ENCODE measurements around the gene GOLGA8N. TPM values are rescaled to one million over a fixed set of nuclear protein-coding genes. Genes with fewer than 3 reads are reported as not detected.
"Not testable (repeated sequence)": the region's sequence is repeated elsewhere in the genome, so short reads cannot be mapped to it uniquely, and the experiment has no call there.

GOLGA8N gene
- total RNA-seq: 7.5 and 9.6 TPM in 2 replicates
- total RNA-seq (2013): 6.9 TPM
- polyA plus RNA-seq: 3.7 and 4.4 TPM in 2 replicates
- 1.6 and 7.7 TPM in 2 replicates for polyA minus RNA-seq

DNA sequence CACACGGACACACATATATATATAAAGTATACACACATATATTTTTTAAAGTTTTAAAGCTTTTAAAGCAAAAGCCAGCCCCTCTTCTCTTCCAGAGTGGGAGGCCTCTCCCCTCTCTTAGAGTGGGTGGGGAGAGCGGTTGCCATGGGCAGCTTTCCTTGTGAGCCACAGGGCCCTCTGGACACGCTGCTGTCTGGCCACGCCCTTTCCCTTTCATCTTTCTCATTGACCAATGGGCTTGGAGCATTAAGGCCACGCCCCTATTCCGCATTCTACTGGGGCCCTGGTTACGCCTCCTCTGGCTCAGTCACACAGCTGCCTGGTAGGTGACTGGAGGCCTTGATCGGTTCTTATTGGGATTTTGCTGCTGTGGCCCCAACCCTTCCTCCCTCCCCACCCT lies at the start of gene GOLGA8N:
Gene GOLGA8N (plus strand): TSS at position 306 of the 400 bp plus-strand sequence.
- H3K79me2 ChIP-seq (ENCODE audit: control insufficient read depth, insufficient read depth, low read length); H2AFZ ChIP-seq (ENCODE audit: insufficient read depth, low read depth, low read length, poor library complexity, severe bottlenecking); H3K4me1 ChIP-seq (ENCODE audit: control insufficient read depth in 2 of 2, insufficient read depth in 2 of 2, low read length in 2 of 2); POLR2A ChIA-PET; H3K4me1 Mint-ChIP-seq; DNase-seq; H3K27ac Mint-ChIP-seq; H3K27me3 Mint-ChIP-seq; H3K36me3 ChIP-seq (replicated peaks in 1 of 2; ENCODE audit: control extremely low read depth in 1 of 2, control insufficient read depth in 1 of 2, extremely low read depth in 1 of 2, insufficient read depth in 2 of 2, low read length in 1 of 2); H3K27ac ChIP-seq (ENCODE audit: low read length in 2 of 2); H3K9me3 Mint-ChIP-seq (ENCODE audit: insufficient read depth); H4K20me1 ChIP-seq (ENCODE audit: control insufficient read depth, insufficient read depth, low read length, poor library complexity, severe bottlenecking); H3K9ac ChIP-seq (ENCODE audit: low read length); CTCF ChIA-PET; H3K4me3 ChIP-seq (ENCODE audit: control extremely low read depth in 1 of 5, extremely low read depth in 1 of 5, insufficient read depth in 1 of 5, low read depth in 2 of 5, low read length in 4 of 5); ATAC-seq (ENCODE audit: low read depth); H3K9me3 ChIP-seq (ENCODE audit: control extremely low read depth in 1 of 3, control insufficient read depth in 2 of 3, insufficient read depth in 1 of 3, low read length in 2 of 3); H3K4me2 ChIP-seq (replicated peaks; ENCODE audit: low read depth, low read length, poor library complexity, severe bottlenecking); H3K4me3 Mint-ChIP-seq; H3K27me3 ChIP-seq (replicated peaks in 1 of 4; ENCODE audit: control extremely low read depth in 1 of 4, control insufficient read depth in 3 of 4, insufficient read depth in 4 of 4, low read length in 3 of 4); intact Hi-C loops (cut with micrococcal nuclease): not testable (repeated sequence)
- WGBS (ENCODE audit: insufficient coverage): no CpG with 5 or more reads among the region's 8 CpGs

GRCh38 chr15:32543456-32543855 lies 49.8 kb upstream of the GOLGA8N start:
- WGBS (ENCODE audit: insufficient coverage): no CpG with 5 or more reads among the region's 1 CpG
- H3K27ac Mint-ChIP-seq, H3K4me1 Mint-ChIP-seq: not testable (repeated sequence)

DNA sequence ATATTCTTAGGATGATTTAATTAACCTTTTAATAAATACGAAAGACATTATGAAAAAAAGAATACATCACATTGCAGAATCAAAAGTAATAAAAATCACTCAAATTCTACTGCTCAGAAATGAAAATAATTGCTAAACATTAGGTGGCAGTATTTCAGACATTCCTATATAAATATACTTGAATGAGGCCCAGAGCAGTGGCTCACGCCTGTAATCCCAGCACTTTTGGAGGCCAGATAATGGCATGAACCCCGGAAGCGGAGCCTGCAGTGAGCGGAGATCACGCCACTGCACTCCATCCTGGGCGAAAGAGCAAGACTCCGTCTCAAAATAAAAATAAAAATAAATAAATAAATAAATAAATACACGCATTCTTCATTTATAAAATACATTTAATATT lies 48.1 kb upstream of the GOLGA8N start:
- no CpG with 5 or more reads among the region's 9 CpGs for WGBS (ENCODE audit: insufficient coverage)
- H3K27me3 ChIP-seq (replicated peaks in 1 of 4; ENCODE audit: control extremely low read depth in 1 of 4, control insufficient read depth in 3 of 4, insufficient read depth in 4 of 4, low read length in 3 of 4); H3K4me3 Mint-ChIP-seq; H3K27ac Mint-ChIP-seq; DNase-seq; H3K27me3 Mint-ChIP-seq; H3K4me1 Mint-ChIP-seq; H3K4me1 ChIP-seq (ENCODE audit: control insufficient read depth in 2 of 2, insufficient read depth in 2 of 2, low read length in 2 of 2); H3K9me3 Mint-ChIP-seq (ENCODE audit: insufficient read depth); H4K20me1 ChIP-seq (ENCODE audit: control insufficient read depth, insufficient read depth, low read length, poor library complexity, severe bottlenecking); intact Hi-C loops (cut with micrococcal nuclease); ATAC-seq (ENCODE audit: low read depth); POLR2A ChIA-PET; H3K79me2 ChIP-seq (ENCODE audit: control insufficient read depth, insufficient read depth, low read length); H2AFZ ChIP-seq (ENCODE audit: insufficient read depth, low read depth, low read length, poor library complexity, severe bottlenecking); H3K27ac ChIP-seq (ENCODE audit: low read length in 2 of 2); H3K9ac ChIP-seq (ENCODE audit: low read length); H3K4me2 ChIP-seq (replicated peaks; ENCODE audit: low read depth, low read length, poor library complexity, severe bottlenecking); CTCF ChIA-PET; H3K9me3 ChIP-seq (ENCODE audit: control extremely low read depth in 1 of 3, control insufficient read depth in 2 of 3, insufficient read depth in 1 of 3, low read length in 2 of 3); H3K4me3 ChIP-seq (ENCODE audit: control extremely low read depth in 1 of 5, extremely low read depth in 1 of 5, insufficient read depth in 1 of 5, low read depth in 2 of 5, low read length in 4 of 5); H3K36me3 ChIP-seq (replicated peaks in 1 of 2; ENCODE audit: control extremely low read depth in 1 of 2, control insufficient read depth in 1 of 2, extremely low read depth in 1 of 2, insufficient read depth in 2 of 2, low read length in 1 of 2): not testable (repeated sequence)

More at GRCh38 chr15:32543456-32543855, 49.8 kb upstream of the GOLGA8N start:
- H4K20me1 ChIP-seq (ENCODE audit: control insufficient read depth, insufficient read depth, low read length, poor library complexity, severe bottlenecking); H3K27me3 Mint-ChIP-seq; H3K9me3 ChIP-seq (ENCODE audit: control extremely low read depth in 1 of 3, control insufficient read depth in 2 of 3, insufficient read depth in 1 of 3, low read length in 2 of 3); H3K36me3 ChIP-seq (replicated peaks in 1 of 2; ENCODE audit: control extremely low read depth in 1 of 2, control insufficient read depth in 1 of 2, extremely low read depth in 1 of 2, insufficient read depth in 2 of 2, low read length in 1 of 2); H3K79me2 ChIP-seq (ENCODE audit: control insufficient read depth, insufficient read depth, low read length); H3K9ac ChIP-seq (ENCODE audit: low read length); H3K27me3 ChIP-seq (replicated peaks in 1 of 4; ENCODE audit: control extremely low read depth in 1 of 4, control insufficient read depth in 3 of 4, insufficient read depth in 4 of 4, low read length in 3 of 4); POLR2A ChIA-PET; H3K27ac ChIP-seq (ENCODE audit: low read length in 2 of 2); H3K4me2 ChIP-seq (replicated peaks; ENCODE audit: low read depth, low read length, poor library complexity, severe bottlenecking); H3K4me3 ChIP-seq (ENCODE audit: control extremely low read depth in 1 of 5, extremely low read depth in 1 of 5, insufficient read depth in 1 of 5, low read depth in 2 of 5, low read length in 4 of 5); CTCF ChIA-PET; H3K4me3 Mint-ChIP-seq; DNase-seq; H3K9me3 Mint-ChIP-seq (ENCODE audit: insufficient read depth); H2AFZ ChIP-seq (ENCODE audit: insufficient read depth, low read depth, low read length, poor library complexity, severe bottlenecking); ATAC-seq (ENCODE audit: low read depth); intact Hi-C loops (cut with micrococcal nuclease); H3K4me1 ChIP-seq (ENCODE audit: control insufficient read depth in 2 of 2, insufficient read depth in 2 of 2, low read length in 2 of 2): not testable (repeated sequence)

DNA sequence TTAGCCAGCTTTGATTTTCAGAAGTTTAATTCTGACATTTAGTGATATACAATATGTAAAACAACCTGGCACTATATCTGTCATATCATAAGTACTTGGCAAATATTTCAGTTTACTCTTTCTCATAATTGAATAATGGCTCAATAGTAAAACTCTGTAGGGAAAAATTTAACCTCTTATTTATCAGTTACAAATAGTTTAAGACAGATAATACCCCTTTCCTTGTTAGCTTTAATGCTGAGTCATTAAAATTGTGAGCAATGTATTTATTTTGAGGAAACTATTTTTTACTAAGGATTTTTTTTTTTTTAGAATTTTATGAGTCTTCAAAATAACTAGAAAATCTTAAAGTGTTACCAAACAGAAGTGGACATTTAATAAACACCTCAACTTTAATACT lies 38.7 kb upstream of the GOLGA8N start:
- intact Hi-C loops (cut with micrococcal nuclease); H3K9me3 Mint-ChIP-seq (ENCODE audit: insufficient read depth); H3K4me1 ChIP-seq (ENCODE audit: control insufficient read depth in 2 of 2, insufficient read depth in 2 of 2, low read length in 2 of 2); POLR2A ChIA-PET; H3K4me3 ChIP-seq (ENCODE audit: control extremely low read depth in 1 of 5, extremely low read depth in 1 of 5, insufficient read depth in 1 of 5, low read depth in 2 of 5, low read length in 4 of 5); H3K27me3 ChIP-seq (replicated peaks in 1 of 4; ENCODE audit: control extremely low read depth in 1 of 4, control insufficient read depth in 3 of 4, insufficient read depth in 4 of 4, low read length in 3 of 4); H3K9me3 ChIP-seq (ENCODE audit: control extremely low read depth in 1 of 3, control insufficient read depth in 2 of 3, insufficient read depth in 1 of 3, low read length in 2 of 3); H3K4me3 Mint-ChIP-seq; DNase-seq; ATAC-seq (ENCODE audit: low read depth); H3K9ac ChIP-seq (ENCODE audit: low read length); H3K27ac ChIP-seq (ENCODE audit: low read length in 2 of 2); H3K79me2 ChIP-seq (ENCODE audit: control insufficient read depth, insufficient read depth, low read length); H3K4me1 Mint-ChIP-seq; H2AFZ ChIP-seq (ENCODE audit: insufficient read depth, low read depth, low read length, poor library complexity, severe bottlenecking); H3K27ac Mint-ChIP-seq; CTCF ChIA-PET; H4K20me1 ChIP-seq (ENCODE audit: control insufficient read depth, insufficient read depth, low read length, poor library complexity, severe bottlenecking); H3K4me2 ChIP-seq (replicated peaks; ENCODE audit: low read depth, low read length, poor library complexity, severe bottlenecking); H3K36me3 ChIP-seq (replicated peaks in 1 of 2; ENCODE audit: control extremely low read depth in 1 of 2, control insufficient read depth in 1 of 2, extremely low read depth in 1 of 2, insufficient read depth in 2 of 2, low read length in 1 of 2); H3K27me3 Mint-ChIP-seq: not testable (repeated sequence)

Data from B cell (primary cell).